CD4-positive, alpha-beta T cell treated with Interleukin-4 for 1 hour (primary cell): ENCODE data around the gene CXCL5.

ENCODE experiments used
- DNase-seq, 2 donors: peaks; one replicate each; pipeline ENCODE4 v3.0.0-alpha.2; 2020 to 2022

The CXCL5 gene

DNA sequence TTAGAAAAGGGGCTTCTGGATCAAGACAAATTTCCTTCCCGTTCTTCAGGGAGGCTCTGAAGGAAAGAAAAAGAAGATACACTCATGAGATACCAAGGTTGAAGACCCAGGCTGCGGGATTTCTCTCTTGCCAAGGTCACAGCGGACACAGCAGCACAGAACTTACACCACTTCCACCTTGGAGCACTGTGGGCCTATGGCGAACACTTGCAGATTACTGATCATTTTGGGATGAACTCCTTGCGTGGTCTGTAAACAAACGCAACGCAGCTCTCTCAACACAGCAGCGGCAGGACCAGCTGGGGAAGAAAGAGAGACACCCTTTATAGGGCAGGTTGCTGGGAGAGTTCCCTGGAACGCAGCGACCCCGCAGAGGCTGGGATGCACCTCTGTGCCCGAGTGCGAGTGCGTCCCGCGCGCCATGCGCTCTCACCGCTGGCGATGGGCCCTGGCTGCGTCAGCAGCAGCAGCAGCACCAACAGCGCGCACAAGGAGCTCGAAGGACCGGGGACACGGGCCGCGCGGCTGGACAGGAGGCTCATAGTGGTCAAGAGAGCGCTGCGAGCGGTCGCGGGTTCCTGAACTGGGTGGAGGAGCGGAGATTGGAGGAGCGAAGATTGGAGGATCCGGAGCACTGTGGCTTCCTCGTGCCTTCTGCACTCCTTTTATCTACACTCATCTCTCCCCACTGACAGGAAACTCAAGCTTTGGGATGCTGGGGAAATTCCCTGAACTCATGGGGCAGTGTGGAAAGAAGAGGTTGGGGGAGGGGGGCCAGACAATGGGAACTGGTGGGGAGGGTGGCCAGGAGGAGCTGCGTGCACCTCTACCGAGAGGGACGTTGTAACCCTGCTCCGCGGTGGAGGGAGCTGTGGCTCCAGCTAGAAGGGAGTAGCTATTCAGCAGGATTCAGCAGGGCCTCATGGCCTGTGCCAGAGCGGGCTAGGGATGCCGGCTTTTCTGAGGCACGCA lies at the start of gene CXCL5:
CXCL5 (minus strand) TSS at position 638 of the 972 bp plus-strand sequence; CDS start at position 542, 96 bp downstream.
- no peak for DNase-seq

DNA sequence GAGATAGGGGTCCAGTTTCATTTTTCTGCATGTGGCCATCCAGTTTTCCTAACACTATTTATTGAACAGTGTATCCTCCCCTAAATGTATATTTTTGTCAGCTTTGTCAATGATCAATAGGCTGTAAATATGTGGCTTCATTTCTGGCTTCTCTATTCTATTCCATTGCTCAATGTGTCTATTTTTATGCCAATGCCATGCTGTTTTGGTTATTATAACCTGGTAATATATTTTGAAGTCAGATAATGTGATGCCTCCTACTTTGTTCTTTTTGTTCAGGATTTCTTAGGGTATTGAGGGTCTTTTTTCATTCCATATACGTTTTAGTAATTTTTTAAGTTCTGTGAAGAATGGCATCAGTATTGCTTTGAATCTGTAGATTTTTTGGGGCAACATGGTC lies 48.7 kb upstream of the CXCL5 start:
- no peak for DNase-seq

DNA sequence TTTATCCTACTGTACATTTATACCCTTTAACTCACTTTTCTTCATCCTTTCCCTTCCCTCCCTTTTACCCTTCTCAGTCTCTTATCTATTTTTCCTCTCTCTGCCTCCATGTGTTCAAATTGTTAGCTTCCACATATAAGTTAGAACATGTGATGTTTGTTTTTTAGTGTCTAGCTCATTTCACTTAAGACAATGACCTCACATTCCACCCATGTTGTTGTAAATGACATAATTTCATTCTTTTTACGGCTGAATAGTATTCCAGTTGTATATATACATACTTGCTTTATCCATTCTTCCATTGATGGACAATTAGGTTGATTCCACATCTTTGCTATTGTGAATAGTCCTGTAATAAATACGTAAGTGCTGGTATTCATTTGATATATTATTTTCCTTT lies 47.3 kb upstream of the CXCL5 start:
- DNase-seq = no peak

DNA sequence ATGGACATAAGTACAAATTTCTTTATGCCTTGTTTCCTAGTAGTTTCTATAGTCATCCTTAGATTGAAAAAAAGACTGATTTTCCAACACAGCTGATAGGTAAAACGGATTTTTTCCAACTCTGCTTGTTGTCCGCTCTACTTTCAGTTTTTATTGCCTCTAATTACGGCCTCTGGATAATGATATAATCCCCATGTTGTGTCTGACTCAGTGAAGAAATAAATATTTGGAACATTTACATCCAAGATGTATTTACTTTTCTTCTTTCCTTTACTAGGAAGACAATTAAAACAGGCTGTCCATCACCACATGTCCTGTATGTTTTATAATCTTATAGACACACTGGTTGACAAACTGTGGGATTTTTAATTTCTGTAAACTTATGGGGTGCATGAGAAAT lies 46.8 kb upstream of the CXCL5 start:
- DNase-seq = no peak

DNA sequence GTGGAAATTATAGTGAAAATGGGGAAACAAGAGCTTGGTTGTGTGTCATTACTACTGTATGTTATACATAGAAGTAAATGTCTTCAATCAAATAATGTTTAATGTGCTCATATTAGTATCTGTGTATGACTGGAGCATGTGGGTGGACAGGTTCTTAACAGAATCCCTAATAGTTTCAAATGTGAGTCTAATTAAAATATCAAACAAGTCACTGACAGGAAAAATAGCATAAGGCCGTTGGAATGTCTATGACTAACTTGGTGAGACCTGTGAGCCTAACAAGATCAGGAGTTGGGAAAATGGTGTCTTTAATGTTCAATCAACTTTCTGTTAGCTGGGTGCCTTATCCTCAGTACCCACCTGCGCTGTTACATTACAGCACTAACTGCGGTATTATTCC lies 46.2 kb upstream of the CXCL5 start:
- DNase-seq = no peak

DNA sequence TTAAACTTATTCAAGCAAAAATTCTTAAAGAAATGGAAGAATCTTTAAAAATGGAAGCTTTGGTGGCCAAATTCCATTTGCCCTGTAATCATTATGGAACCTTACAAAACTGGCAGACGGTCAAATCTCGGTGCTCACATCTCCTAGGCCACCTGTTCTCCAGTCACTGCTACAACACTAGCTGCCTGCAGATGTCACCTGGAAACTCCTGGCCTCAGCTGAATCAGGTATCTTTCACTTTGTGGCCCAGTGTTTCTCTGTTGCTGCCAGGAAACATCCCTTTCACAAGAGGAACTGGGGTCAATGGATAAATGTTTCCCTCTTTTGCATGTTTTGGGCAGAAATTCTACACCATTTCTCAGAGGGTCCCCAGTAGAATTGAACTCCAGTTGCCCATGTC lies 44.2 kb upstream of the CXCL5 start:
- no peak for DNase-seq

DNA sequence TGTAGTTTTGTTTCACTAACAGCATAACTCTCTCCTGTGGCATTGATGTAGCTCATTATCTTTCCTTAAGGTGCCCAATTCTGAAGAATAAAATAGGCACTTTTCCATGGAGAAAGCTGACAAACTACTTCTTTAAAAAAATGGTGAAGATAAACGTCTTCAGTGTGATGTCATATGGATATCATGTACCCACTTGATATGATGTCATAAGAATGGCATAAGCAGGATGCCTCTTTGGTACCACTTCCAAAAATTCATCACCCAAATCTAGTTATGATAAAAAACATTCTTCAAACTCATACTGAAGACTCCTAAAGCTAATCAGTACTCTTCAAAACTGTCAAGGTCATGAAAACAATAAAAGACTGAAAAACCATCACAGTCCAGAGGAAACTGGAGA lies 42.9 kb upstream of the CXCL5 start:
- DNase-seq = no peak

DNA sequence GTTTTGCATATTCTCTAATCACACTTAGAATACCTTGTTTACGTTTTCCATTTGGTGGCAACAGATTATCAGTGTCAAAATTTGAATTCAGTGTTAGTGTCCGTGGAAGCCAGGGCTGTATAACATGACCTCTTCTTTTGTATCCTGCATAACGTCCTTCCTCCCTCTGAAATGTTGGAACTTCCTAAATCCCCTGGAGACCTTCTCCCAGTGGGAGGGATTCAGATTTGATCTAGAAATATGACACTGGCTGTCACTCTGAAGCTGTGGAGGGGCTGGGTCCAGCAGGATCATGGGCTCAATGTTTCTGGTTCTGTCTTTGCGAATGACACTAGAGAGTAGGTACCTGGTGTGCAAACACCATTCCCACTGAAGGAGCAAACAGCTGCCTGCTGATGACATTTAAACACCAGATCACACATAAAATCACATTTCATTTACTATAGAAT lies 40.9 kb upstream of the CXCL5 start:
- DNase-seq = no peak

DNA sequence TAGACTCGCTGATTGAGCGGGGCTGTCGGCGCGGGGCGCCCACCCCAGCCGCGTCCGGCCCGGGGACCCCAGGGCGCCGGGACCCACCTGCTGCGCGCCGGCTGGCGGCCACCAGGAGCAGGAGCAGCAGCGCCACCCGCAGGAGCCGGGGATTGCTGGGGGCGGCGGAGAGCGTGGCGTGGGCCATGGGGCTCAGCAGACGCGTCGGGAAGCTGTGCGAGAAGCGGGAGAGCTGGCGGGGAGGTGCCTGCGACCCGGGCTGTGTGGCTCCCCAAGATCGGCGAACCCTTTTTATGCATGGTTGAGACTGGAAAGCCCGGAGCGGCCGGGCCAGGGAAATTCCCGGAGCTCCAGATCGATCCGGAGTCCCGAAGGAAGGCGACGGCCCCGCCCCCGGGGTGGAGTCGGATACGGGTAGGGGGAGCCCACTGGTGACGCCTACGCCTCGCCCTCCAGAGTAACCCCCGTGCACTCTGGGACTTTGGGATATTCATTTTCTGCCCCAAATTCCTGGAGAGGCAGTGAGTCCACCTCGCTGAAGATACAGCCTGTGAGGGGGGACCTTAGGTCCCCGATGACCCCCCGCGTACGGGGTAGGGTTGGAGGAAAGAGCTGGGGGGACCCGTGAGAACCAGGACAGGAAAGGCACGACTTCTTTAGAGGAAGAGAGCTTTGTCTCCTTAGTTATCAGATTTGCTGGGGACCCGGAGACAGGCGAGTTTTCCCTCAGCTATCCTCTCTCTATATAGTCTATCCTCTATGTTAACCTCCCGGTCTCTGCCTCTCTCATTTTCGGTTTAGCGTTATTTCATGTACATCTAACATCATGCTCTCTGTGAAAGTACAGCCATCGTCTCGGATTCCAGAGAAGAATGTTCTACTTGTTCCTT lies 40.2 kb upstream of the CXCL5 start, which contains the start of gene CXCL3:
CXCL3 (minus strand) TSS at position 265 of the 890 bp plus-strand sequence; CDS start at position 187, 78 bp downstream.
- DNase-seq = peak in 1 of 2 donors; percentile 44

DNA sequence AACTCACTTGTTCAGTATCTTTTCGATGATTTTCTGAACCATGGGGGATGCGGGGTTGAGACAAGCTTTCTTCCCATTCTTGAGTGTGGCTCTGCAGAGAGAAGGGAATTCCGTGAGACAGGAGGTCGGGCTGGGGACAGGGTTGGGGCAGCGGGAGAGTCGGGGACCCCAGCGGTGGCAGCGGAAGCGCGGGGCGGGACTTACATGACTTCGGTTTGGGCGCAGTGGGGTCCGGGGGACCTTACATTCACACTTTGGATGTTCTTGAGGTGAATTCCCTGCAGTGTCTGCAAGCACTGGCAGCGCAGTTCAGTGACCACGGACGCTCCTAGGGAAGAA lies 39.6 kb upstream of the CXCL5 start:
- no peak for DNase-seq

DNA sequence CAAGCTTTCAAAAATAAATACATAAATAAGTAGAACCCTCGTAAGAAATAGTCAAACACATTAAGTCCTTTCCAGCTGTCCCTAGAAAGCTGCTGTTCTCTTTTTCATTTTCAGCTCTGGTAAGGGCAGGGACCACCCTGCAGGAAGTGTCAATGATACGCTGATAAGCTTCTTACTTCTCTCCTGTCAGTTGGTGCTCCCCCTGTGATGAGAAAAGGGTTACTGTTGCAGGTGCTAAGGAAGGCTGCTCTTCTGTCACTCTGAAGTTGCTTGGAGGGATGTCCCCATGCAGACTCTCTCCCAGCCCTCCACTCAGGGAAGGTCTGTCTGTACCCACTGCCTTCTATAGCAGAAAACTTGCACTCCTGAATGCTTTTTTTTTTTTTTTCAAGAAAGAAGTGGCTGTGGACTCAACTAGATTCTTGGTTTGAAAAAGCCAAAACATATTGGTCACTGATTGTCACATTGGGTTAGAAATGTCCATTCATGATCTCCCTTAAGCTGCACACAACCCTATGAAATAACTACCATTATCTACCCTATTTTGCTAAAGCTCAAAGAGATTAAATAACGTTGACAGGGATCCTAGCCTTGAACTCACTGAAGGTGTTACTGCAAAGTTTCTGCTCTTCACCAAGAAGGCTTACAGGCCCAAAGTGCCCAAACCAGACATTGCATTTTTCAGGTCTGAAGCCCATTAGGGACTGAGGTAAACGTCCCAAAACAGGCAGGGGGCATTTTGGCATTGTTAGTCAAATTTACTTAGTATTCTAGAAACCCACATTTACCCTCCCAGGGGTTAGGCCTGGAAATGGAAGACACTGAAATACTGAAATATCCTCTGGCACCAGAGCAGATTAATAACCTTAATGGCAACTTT lies 38.8 kb upstream of the CXCL5 start:
- DNase-seq = no peak

DNA sequence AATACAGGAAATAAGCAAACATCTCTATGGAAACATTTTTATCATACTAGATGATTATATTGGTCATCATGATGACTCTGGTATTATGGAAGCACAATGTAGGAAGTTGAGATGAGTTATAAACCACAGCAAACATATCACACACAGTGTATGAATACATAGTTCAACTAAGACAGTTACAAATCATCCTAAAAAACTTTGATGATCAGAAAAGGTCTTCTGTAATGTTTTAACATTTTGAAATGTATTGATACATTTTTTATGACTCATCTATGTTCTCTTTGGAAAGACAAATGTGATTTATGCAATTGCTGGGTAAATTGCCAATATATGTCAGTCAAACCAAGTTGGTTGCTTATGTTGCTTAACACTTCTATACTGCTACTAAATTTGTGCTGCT lies 35.3 kb upstream of the CXCL5 start:
- DNase-seq = no peak

DNA sequence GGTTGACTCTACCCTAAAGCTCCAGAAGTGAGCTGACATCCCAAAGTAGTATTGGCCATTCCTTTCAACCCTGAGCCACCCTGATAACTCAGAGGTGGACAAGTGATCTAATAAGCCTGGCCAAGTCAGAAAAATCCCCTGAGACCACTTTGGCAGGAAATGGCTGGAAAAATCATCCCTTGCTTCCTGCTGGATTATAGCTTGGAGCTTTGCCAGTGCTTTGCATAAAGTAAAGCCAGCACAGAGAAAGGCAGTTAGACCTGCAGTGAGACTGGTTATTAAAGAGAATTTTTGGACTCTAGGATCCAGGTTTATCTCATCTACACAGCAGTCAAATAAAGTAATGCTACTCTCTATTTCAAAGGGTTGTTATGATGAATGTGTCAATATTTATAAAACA lies 33.6 kb upstream of the CXCL5 start:
- DNase-seq = no peak

DNA sequence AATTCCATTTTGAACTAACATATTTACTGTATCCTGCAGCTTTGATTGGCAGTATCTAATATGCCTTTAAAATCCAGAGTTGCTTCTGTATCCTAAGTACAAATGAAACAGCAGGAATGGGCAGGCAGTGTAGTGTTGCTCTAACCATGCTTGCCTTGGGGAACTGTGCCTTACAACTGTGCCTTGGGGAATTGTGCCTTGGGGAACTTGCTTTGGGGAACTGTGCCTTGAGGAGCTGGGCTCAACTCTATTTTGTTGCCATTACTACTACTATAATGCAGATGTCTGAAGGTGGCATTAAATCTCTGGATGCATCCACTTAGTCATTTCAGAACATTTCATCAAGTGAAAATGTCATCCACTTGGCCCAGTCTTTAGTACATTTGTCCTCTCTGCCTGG lies 33.1 kb upstream of the CXCL5 start:
- DNase-seq = no peak

DNA sequence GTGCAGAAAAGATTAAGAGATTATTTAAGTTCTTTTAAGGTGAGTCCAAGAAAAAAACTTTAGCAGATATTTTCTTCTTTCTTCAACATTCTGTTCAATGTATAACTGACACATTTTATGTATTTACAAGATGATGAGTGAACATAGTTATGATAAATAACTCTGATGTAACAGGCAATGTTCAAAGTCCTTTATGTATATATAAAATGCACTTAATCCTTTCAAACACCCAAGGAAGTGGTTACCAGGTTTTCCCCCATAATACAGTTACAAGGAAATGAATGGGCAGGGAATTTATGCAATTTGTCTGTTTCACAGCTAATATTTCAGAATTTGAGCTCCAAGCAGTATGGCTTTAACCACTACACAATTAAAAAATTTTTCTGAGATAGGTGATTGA lies 31.8 kb upstream of the CXCL5 start:
- DNase-seq = no peak

DNA sequence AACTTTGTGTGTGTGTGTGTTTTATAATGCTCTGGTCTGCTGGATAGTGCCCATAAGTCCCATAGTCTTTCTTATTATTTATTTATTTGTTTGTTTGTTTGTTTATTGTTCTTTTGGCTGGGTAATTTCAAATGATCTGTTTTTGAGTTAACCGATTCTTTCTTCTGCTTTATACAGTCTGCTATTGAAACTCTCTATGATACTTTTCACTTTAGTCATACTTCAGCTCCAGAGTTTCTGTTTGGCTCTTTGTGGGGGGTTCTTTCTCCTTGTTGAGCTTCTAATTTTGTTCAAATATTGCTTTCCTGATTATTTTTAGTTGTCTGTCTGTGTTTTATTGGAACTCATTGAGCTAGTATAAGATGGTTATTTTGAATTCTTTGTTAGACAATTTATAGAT lies 30.0 kb upstream of the CXCL5 start:
- no peak for DNase-seq

DNA sequence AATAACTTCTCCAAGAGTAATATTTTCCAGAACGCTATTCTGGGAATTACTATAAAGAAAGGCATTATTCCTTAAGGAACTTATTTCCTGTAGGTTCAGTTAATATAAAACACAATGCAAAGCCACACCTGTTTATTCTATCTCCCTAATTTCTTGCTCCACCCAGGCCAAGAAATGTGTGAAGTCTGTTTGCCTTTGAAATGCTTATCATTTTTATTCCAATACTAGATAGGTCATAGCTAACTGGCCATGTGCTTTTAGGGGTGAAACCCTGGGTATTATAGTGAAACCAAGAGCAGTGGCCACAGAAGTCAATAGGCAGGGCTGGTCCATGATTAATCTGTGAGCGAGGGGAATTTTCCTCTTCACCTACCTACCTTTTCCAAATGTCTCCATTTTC lies 25.2 kb upstream of the CXCL5 start:
- no peak for DNase-seq

DNA sequence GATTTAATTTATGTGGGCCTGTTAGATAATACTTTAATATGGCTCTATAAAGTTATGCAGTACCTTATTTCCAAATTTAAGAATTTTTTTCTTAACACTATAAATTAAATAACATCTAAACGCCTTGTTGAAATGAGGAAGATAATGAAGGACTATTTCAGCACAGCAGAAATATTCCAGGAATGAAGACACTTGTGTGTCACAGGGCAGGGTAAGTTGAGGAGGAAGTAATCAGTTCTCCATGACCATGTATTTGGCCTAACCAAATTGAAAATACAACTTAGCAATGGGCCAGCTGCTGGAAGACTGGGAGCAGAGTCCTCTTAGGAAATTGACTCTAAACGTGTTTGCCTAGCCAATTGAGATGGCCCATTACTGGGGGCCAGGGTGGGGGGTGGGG lies 23.1 kb upstream of the CXCL5 start:
- no peak for DNase-seq

DNA sequence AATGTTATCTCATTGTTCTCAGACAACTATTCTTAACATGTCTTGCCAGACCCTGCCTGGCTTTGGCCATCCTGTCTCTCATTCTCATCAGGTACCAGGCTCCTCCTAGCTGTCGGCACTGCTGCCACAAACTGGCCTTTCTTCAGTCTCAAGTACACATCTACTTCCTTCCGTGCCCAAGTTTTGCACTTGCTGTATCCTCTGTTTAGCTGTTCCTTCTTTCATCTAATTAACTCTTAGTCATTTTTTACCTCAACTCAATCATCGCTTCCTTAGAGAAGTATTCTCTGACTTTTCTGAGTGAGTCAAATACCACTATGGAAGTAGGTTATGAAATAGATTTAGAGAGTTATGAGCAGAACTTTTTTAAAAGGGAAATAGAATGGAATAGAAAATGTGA lies 20.3 kb upstream of the CXCL5 start:
- DNase-seq = no peak

DNA sequence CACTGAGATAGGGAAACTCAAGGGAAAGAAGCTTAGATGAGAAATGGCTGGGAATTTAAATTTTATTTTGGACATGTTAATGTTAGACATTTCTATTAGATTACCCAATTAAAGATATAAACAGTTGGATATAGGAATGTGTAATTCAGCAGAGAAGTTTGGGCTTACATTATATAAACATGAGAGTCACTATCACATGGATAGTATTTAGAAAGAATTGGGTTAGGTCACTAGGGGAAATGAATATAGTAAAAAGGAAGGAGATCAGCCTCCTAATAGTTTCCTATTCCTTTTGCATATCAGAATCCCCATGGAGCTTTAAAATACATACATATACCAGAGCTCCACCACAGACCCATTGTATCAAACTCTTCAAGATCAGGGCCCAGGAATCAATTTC lies 19.6 kb upstream of the CXCL5 start:
- DNase-seq = no peak

DNA sequence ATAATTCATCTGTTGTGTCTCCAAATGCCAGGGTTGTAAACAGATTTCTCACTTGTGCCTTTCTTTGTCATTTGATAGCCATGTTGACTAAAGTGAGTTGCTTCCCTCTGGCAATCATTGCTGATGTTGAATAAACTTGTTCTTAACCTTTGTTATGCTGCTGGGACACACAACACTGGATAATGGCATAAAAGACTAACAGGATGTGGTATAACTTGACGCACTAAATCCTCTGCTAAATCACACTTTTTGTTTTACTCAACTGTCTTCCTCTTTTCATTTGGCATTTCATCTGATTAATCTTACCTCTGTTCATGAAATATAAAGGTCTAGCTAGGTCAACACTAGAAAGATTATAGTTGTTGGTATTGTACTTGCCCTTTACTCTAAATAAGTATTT lies 17.6 kb upstream of the CXCL5 start:
- no peak for DNase-seq

DNA sequence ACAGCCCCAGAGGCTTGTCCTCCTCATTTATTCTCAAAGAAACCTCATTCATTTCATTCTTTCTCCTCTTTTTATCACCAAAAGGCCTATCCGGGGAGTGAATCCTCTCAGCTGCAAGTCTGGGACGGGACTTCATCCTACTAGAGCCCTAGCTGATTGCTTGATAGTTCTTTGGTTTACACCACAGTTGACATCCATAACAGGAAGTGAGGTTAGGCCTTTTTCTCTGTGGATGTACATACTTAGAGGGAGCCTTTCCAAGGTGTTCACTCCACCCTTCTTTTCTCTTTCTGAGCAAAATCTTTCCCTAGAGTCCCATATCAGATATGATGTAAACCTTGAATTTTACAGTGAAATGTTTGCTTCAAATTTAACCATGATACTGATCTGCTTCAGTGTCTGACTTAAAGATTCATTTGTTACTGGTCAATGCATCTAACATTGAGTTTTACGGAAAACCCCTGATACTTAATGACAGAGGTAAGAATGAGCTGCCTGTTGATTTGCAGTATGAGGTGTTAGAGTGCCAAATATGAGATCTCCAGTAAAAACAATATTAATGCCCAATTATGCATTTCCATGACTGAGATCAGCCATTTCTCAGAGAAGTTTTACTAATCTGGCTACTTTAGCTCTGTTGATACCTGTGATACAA lies 16.8 kb upstream of the CXCL5 start:
- no peak for DNase-seq
